Measurements from ENCODE around the gene AAMP. TPM values are rescaled to one million over a fixed set of nuclear protein-coding genes. Genes with fewer than 3 reads are reported as not detected.

AAMP gene
- total and polyA plus RNA-seq, 2 donors (not counting 3 experiments of a cell fraction or from before 2014, with no cell fraction given) = 69.3 to 84.4 TPM

- no peaks in the 10 kb centered on the region for H4K20me1 ChIP-seq (replicated peaks; ENCODE audit: control insufficient read depth, extremely low read depth, insufficient read depth, low read length)
- TF ChIP-seq MYC (IDR thresholded peaks at IDR 0.05; ENCODE audit: low read depth, low read length) (no peak), FOS (IDR thresholded peaks at IDR 0.05; ENCODE audit: borderline replicate concordance, insufficient read depth, low read length) (no peak), POLR2A (IDR thresholded peaks at IDR 0.05; ENCODE audit: low read depth, low read length) (no peak), JUN (IDR thresholded peaks at IDR 0.05; ENCODE audit: borderline replicate concordance, insufficient read depth, insufficient read length, low read depth) (no peak), MAX (IDR thresholded peaks at IDR 0.05; ENCODE audit: insufficient read depth, insufficient read length) (no peak), POLR2AphosphoS5 (IDR thresholded peaks at IDR 0.05; ENCODE audit: insufficient read depth, low read depth, low read length) (no peak), EZH2 (IDR thresholded peaks at IDR 0.05; ENCODE audit: borderline replicate concordance, low read depth, low read length, severe bottlenecking) (no peak), CTCF (IDR thresholded peaks at IDR 0.05; ENCODE audit: extremely low read depth in 1 of 2, insufficient read depth in 1 of 2, low read depth in 1 of 2, low read length in 2 of 2) (no peak), GATA2 (IDR thresholded peaks at IDR 0.05; ENCODE audit: insufficient read depth, insufficient read length, low read depth, low read length) (no peak)
These were observed 33.1 kb downstream of the AAMP start for GRCh38 chr2:218236829-218237228.

More at GRCh38 chr2:218236829-218237228, 33.1 kb downstream of the AAMP start:
- dilution Hi-C loops (cut with MboI; ENCODE audit: extremely low pct_ligation_motif_present, low sequenced_read_pairs) = no loop called here
- H3K27me3 ChIP-seq (ENCODE audit: control insufficient read depth in 2 of 2, insufficient read depth in 2 of 2, low read length in 2 of 2) = no peaks in the 10 kb centered on the region
- no peak overlapping the region for H3K4me3 ChIP-seq (replicated peaks in 1 of 3; ENCODE audit: insufficient read depth in 1 of 3, low read depth in 1 of 3, low read length in 3 of 3)
- ChIA-PET POLR2A (interaction anchor here (0.7 kb wide), 1 partner anchor 21 kb away, joined by 3 read pairs; no protein-coding TSS in a partner anchor), CTCF (no interaction called here)
- DNase-seq (ENCODE audit: low read depth, low spot score) (no peak), FAIRE-seq (no peak)
- no peak overlapping the region for H2AFZ ChIP-seq (ENCODE audit: low read depth, low read length)
- peaks cover 34% of the 10 kb centered on the region for H3K79me2 ChIP-seq (ENCODE audit: control insufficient read depth, insufficient read depth, low read length)
- H3K9me1 ChIP-seq (replicated peaks; ENCODE audit: control insufficient read depth, extremely low read depth, insufficient read depth, low read length) = no peaks in the 10 kb centered on the region
- H3K4me2 ChIP-seq (ENCODE audit: insufficient read depth, low read length) = no peak overlapping the region
- BruUV-seq (replicated peaks) = no TSS peak
- intact Hi-C loops (cut with micrococcal nuclease) = no loop called here
- H3K9ac ChIP-seq (replicated peaks; ENCODE audit: extremely low read depth, insufficient read depth, low read length) = no peak overlapping the region
- H3K27ac ChIP-seq (ENCODE audit: insufficient read depth, low read depth, low read length) = no peak overlapping the region
- peaks cover 32 to 41% of the 10 kb centered on the region in 2 experiments for H3K36me3 ChIP-seq (ENCODE audit: control insufficient read depth in 2 of 2, extremely low read depth in 1 of 2, insufficient read depth in 2 of 2, low read length in 2 of 2)
- no peaks in the 10 kb centered on the region for H3K4me1 ChIP-seq (ENCODE audit: control insufficient read depth, extremely low read depth, insufficient read depth, low read length)
- no peaks in the 10 kb centered on the region for H3K9me3 ChIP-seq (replicated peaks; ENCODE audit: control insufficient read depth, insufficient read depth, low read length)

Measured in endothelial cell of umbilical vein (primary cell).